ENCODE data around the gene HCCS.

The HCCS gene

DNA sequence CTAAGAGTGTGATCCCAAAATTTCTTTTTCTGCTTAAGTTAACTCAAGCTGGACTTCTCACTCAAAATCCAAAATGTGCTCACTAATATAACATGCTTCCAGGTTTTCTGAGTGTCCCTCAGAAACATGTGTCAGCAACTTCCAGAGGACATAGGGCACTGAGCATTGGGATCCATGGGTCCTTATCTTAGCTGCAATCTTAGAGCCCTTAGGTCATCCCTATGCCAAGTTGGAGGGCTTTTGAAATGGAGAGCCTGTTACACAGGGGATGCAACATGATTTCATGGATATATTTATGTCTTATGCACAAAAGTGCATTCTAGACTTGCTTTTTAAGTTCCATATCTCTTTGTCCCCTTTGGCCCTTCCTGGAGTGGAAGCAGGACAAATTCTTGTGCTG, 11.7 kb upstream of the HCCS start:
- TF ChIP-seq POLR2AphosphoS5 (IDR thresholded peaks at IDR 0.05; ENCODE audit: low read depth, low read length) (no peak), SIN3A (IDR thresholded peaks at IDR 0.05; ENCODE audit: borderline replicate concordance, insufficient read depth, low read length) (no peak), TAF1 (IDR thresholded peaks at IDR 0.05; ENCODE audit: borderline replicate concordance, insufficient read depth, low read length) (no peak), FOXP2 (optimal IDR thresholded peaks at IDR 0.05; ENCODE audit: borderline replicate concordance, extremely low read depth, extremely low read length, insufficient read depth) (no peak)
- TF ChIP-seq, protein P1, sequence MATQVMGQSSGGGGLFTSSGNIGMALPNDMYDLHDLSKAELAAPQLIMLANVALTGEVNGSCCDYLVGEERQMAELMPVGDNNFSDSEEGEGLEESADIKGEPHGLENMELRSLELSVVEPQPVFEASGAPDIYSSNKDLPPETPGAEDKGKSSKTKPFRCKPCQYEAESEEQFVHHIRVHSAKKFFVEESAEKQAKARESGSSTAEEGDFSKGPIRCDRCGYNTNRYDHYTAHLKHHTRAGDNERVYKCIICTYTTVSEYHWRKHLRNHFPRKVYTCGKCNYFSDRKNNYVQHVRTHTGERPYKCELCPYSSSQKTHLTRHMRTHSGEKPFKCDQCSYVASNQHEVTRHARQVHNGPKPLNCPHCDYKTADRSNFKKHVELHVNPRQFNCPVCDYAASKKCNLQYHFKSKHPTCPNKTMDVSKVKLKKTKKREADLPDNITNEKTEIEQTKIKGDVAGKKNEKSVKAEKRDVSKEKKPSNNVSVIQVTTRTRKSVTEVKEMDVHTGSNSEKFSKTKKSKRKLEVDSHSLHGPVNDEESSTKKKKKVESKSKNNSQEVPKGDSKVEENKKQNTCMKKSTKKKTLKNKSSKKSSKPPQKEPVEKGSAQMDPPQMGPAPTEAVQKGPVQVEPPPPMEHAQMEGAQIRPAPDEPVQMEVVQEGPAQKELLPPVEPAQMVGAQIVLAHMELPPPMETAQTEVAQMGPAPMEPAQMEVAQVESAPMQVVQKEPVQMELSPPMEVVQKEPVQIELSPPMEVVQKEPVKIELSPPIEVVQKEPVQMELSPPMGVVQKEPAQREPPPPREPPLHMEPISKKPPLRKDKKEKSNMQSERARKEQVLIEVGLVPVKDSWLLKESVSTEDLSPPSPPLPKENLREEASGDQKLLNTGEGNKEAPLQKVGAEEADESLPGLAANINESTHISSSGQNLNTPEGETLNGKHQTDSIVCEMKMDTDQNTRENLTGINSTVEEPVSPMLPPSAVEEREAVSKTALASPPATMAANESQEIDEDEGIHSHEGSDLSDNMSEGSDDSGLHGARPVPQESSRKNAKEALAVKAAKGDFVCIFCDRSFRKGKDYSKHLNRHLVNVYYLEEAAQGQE (IDR thresholded peaks at IDR 0.05; ENCODE audit: insufficient read depth in 1 of 2, low read depth in 2 of 2, low read length in 2 of 2) = no peak

DNA sequence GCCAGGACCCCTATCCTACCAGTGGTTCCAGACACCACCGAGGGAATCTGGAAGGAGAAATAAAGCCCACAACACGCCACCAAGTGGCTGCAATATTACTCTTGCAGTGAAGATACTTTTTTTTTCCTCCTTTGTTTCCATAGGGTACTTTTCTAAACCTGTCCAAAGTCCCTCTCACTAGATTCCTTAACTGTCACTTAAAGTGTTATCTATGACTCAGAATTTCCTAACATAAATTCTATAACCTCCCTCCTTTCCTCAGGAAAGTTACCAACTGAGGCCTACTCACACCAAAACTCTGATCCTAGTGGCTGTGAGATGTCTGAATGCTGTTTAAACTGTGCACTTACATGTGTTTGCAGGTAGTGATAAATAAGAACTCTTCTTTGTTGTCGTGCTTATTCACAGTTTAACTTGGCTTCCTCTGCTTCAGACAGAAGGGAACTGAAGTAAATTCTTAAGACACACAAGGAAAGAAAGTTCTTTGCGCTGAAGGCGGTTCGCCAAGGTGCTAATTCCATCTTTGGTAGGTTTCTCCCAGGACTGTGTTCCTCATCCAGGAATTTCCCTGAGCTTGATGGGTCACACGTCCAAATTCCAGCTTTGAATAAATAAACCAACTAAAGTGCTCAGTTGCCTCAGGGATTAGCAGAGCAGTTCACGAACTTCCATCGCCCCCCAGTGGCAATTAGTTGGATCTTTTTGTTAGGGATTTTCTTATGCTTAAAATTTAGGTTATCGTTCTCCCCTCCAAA, 10.7 kb upstream of the HCCS start:
- TF ChIP-seq FOXP2 (optimal IDR thresholded peaks at IDR 0.05; ENCODE audit: borderline replicate concordance, extremely low read depth, extremely low read length, insufficient read depth) (no peak), POLR2AphosphoS5 (IDR thresholded peaks at IDR 0.05; ENCODE audit: low read depth, low read length) (no peak), TAF1 (IDR thresholded peaks at IDR 0.05; ENCODE audit: borderline replicate concordance, insufficient read depth, low read length) (no peak), SIN3A (IDR thresholded peaks at IDR 0.05; ENCODE audit: borderline replicate concordance, insufficient read depth, low read length) (no peak)
- TF ChIP-seq, protein P1 (IDR thresholded peaks at IDR 0.05; ENCODE audit: insufficient read depth in 1 of 2, low read depth in 2 of 2, low read length in 2 of 2) = no peak

DNA sequence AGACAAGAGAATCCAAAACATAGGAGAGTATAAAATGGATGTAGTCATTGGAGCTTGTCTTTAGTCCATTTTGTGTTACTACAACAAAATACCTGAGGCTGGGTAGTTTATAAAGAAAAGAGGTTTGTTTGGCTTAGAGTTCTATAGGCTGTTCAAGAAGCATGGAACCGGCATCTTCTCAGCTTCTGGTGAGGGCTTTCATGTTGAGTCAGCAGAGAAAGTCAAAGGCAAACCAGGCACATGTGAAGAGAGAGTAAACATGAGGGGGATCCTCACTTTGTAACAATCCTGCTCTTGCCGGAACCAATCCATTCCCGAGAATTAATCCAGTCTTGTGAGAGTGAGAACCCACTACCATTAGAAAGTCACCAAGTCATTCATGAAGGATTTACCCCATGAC, 8.1 kb upstream of the HCCS start:
- TF ChIP-seq TAF1 (IDR thresholded peaks at IDR 0.05; ENCODE audit: borderline replicate concordance, insufficient read depth, low read length) (no peak), SIN3A (IDR thresholded peaks at IDR 0.05; ENCODE audit: borderline replicate concordance, insufficient read depth, low read length) (no peak), POLR2AphosphoS5 (IDR thresholded peaks at IDR 0.05; ENCODE audit: low read depth, low read length) (no peak), FOXP2 (optimal IDR thresholded peaks at IDR 0.05; ENCODE audit: borderline replicate concordance, extremely low read depth, extremely low read length, insufficient read depth) (no peak)
- TF ChIP-seq, protein P1 (IDR thresholded peaks at IDR 0.05; ENCODE audit: insufficient read depth in 1 of 2, low read depth in 2 of 2, low read length in 2 of 2) = no peak

DNA sequence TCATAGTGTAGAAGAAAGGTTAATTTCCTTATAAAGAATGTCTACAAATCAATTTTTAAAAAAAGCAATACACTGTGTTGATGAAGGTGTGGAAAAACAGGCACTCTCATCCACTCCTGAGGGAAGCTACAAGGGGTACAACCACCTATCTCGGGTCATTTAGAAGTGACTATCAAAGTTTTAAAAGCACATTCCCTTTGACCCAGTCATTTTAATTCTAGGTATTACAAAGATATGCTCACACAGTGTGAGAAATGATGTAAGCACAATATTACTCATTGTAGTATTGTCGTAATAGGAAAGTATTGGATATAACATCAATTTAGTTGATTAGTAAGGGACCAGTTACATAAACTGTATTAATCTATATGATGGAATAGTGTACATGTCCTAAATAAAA, 7.4 kb upstream of the HCCS start:
- TF ChIP-seq SIN3A (IDR thresholded peaks at IDR 0.05; ENCODE audit: borderline replicate concordance, insufficient read depth, low read length) = no peak
- no peak for TF ChIP-seq FOXP2 (optimal IDR thresholded peaks at IDR 0.05; ENCODE audit: borderline replicate concordance, extremely low read depth, extremely low read length, insufficient read depth)
- TF ChIP-seq POLR2AphosphoS5 (IDR thresholded peaks at IDR 0.05; ENCODE audit: low read depth, low read length) = no peak
- TF ChIP-seq, protein P1 (IDR thresholded peaks at IDR 0.05; ENCODE audit: insufficient read depth in 1 of 2, low read depth in 2 of 2, low read length in 2 of 2) = no peak
- no peak for TF ChIP-seq TAF1 (IDR thresholded peaks at IDR 0.05; ENCODE audit: borderline replicate concordance, insufficient read depth, low read length)

Measured in PFSK-1 (cell line).